GM18517 (cell line): Measurements from ENCODE around the gene HOXB2.

Experiments used
- ATAC-seq: cut with Tn5 transposase; IDR thresholded peaks from one replicate; pipeline ENCODE4 v1.9.1; 2021; ENCODE audit warnings: mild to moderate bottlenecking, moderate library complexity; ENCODE audit not compliant: unreplicated experiment

The HOXB2 gene

DNA sequence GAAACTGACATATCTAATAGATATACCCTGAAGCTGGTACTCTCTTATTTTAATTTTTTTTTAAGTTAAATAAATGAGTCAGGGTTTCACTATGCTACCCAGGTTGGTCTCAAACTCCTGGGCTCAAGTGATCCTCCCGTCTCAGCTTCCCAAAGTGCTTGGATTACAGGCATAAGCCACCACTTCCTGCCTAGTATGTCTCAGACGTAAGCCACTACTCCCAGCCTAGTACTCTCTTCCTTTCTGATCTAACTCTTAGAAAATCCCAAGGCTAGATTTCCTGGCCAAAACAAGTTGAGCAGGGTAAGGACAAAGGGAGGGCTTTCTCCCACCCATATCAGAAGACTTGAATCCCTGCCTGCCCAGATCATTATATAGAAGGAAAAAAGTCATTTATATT is 47.8 kb downstream of the HOXB2 start:
- ATAC-seq = no peak

DNA sequence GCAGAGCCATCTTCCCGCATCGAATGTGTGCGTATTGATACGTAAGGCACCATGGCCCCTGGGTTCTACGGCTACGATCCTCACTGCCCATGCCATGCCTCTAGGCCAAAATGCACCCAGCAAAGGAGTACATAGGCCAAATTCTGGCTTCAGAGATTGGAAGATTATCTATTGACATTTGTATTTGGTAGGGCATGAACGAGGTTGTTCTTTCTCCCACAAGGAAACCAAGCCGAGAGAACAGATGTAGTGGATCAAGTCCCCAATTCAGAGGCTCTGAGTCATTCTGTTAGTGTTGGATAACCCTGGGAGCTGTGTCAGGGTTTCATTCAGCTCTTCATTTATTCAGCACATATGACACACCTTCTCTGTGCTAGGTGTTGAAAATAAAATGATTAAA is 50.6 kb downstream of the HOXB2 start:
- ATAC-seq = no peak
